NCI-H82 (cell line): ENCODE data around the gene OBP2A.
A peak's percentile ranks its signal among the peaks of the same experiment; 100 is the strongest.
"Not testable (repeated sequence)": the region's sequence is repeated elsewhere in the genome, so short reads cannot be mapped to it uniquely, and the experiment has no call there.

ENCODE experiments used
- DNase-seq: peaks from one replicate; lab custom pipeline; 2025; lab: John Stamatoyannopoulos, UW

The OBP2A gene, protein sequence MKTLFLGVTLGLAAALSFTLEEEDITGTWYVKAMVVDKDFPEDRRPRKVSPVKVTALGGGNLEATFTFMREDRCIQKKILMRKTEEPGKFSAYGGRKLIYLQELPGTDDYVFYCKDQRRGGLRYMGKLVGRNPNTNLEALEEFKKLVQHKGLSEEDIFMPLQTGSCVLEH

DNA sequence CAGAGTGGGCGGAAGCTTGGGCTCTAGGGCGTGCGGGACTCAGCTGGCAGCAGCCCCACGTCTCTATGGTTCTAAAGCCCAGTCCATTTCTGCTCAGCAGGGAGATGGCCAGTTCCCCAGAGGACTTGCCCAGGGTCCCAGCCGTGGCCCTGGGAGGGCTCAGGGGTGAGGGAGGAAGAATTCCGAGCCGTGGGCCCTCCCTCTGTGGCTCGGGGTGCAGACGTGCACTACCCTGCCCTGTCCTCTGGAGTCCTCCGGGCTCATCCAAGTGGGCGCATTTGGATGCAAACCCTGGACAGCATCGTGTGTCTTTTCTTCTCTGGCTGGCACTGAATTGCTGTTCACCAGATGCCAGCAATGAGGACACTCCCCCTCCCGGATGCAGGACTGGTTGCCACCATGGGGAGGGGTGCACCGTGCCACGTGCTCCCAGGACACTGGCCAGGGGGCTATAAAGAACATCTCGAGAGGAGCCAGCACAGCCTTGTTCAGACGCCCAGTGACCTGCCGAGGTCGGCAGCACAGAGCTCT, at the start of gene OBP2A:
OBP2A (plus strand) TSS at position 481 of the 531 bp plus-strand sequence. CDS start 55 bp downstream, outside the sequence.
- DNase-seq, result not testable (repeated sequence)

DNA sequence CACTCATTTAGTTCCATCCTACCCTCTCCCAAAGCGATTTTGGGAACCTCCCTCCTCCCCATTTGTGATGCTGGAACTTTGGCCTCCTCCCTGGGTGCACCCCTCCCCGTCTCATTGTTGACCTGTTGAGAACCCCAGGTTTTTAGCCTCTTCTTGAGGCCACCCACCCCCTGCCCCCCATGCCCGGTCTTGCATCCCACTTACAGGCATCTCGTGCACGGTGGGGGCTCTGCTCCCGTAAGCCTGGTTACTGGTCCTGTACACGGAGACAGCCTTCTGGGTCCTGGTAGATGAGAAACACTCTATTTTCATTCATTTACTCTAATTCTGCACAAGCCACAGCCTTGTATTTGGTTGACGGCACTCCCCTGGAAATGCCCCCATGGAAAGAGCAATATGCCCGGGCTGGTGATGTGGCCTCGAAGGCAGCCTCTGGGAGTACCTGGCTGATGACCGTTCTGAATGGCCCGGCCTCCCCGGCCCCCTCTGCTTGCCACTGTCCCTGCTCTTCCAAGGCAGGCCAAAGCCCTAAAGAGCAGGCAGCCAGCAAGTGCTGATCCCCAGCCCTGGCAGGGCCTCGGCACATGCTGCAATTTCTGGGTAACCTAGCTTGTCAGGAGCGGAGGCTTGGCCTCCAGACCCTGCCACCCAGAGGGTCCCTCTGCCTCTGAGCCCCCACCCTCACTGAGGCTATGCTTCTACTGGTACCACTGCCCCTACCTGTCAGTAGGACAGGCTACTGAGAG, 47.4 kb upstream of the OBP2A start:
- DNase-seq, result no peak

DNA sequence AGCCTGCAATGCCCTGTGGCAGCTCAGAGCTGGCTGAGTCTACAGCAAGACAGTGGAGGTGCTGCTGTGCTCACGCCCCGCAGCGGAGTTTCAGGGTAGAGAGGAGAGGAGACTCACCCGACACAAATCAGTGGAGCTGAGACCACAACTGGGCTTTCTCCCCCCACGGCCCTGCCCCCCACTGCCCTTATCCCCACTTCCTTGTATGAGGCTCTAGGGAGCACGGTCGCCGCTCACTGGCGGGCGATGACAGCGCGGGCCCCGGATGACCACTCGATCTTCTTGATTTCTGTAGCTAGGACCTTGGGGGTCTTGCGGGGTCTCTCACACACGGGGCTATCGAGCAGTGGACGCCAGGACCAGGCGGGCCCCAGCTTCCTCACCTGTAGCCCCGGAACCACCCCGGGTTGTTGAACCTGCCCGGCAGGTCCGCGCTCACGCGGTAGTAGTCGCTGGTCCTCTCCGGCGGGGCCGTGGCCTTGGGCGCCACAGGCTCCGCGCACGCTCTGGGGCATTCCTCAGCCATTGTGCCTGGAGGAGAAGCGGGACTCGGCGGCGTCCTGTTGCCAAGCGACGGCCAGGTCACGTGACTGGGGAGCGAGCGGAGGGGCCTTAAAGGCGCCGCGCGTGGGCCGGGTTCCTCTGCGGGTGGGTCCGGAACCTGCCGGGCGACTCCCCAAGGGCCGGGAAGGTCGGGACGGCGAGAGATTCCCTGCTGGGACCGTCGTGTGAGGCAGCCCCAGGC, 46.4 kb upstream of the OBP2A start:
- DNase-seq, result peak; percentile 92

DNA sequence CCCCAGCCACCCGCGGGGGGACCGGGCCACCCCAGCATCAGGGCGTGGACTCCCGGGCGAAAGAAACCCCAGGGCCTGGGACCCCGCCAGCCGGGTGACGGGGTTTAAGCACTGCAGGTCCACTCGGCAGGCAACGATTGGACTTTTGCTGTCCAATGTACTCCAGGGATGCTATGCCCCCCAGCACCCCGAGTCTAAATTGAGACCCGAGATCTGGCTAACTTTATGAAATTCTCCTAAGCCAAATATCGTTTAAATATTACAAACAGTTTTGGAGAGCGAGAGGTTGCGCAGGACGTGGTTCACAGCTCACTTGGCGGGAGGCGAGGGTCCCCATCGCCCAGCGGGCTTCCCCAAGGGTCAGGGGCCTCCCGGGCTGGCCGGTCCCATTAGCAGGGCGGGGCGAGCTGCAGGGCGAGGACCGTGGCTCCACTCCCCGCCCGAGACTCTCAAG, 45.8 kb upstream of the OBP2A start:
- no peak for DNase-seq

DNA sequence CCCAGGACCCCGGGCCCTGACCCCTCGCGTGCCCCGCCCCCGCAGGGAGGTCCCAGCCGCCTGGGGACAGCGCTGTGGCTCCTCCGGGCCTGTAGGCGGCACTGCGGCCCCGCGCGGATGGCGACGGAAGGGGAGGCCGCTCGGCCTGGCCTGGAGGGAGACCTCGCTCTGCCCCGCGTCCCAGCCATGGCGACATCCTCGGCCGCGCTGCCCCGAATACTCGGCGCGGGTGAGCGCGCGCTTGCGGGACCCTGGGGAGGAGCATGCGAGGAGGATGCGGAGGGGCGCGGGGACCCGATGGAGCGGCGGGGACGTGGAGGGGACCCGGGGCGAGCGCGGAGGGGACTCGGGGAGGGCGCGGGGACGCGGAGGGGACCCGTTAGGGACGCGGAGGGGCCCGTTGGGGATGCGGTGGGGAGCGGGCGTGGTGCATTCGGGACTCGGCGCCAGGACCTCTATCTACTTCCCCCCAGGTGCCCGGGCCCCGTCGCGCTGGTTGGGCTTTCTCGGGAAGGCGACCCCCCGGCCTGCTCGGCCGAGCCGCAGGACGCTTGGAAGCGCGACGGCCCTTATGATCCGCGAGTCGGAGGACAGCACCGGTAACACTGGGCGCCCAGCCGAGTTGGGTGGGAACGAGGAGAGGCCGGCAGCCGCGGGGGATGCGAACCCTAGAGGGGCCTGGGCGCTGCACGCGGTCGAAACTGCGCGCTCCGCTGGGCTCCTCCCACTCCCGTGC, 45.2 kb upstream of the OBP2A start, which contains the start of gene MRPS2:
MRPS2 (plus strand) TSS at position 158 of the 736 bp plus-strand sequence; CDS start at position 187, 29 bp downstream.
- DNase-seq, result peak; percentile 90

DNA sequence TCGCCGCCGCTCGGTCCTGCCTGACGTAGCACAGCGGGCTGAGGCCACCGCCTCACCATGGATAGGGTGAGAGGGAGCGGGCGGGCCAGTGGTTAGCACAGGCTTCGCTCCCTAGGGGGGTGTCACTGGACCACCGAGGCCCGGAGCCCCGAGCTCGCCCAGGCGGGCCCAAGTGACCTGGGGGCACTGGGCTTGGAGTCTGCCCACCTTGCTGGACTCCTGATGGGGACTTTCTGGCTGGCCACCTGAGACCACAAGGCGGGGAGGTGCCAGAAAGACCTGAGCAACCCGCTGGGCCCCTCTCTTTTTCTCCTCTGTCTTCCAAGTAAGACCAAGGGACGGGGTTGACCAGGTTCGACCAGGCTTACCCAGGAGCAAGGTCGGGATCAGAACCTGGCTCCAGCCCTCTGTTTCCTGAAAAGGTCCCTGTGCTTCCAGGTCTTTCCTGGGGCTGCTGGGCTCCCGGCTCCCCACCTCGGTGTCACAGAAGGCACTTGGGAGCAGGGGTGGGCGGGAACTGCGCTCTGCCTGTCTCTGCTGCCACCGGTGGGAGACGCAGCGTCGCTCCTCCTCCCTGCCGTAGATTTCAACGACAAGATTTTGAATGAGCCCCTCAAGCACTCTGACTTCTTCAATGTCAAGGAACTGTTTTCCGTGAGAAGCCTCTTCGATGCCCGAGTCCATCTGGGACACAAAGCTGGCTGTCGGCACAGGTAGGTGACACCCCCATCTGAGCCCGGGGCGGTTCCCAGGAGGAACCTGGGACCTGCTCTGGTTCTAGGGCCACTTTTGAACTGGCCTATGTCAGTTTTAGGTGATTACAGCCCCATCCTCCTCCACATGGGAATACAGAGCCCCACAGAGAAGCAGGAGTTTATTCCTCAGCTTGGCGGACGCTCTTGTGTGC, 44.4 kb upstream of the OBP2A start:
- no peak for DNase-seq

DNA sequence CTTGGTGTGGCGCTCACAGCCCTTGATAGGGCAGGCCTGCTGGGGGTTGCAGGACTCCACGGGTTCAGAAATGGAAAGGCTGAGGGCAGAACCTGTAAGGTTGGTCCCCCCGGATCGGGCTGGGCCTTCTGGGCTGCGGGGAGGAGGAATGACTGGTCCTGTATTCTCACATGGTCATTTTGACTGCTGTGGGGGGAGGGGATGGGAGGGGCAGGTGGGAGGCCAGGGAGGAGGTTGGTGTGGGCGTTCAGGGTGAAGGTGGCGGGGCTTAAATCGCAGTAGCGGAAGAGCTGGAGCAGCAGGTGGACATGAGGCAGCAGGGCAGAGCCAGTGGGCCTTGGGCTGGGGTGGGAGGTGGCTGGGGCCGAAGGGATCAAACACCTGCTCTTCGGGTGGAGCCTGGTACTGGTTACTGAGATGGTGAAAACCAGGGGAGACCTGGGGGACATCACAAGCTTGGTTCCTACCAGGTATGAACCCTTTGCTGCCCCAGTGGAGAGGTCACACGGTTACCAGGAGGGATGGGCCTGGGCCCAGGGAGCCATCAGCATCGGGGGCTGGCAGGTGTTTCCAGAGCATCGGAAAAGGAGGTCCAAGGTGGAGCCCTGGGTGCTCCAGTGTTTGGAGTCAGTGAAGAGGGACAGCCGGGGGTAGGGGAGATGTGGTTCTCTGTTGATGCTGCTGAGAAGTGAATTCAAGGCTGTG, 43.6 kb upstream of the OBP2A start:
- DNase-seq, result no peak

DNA sequence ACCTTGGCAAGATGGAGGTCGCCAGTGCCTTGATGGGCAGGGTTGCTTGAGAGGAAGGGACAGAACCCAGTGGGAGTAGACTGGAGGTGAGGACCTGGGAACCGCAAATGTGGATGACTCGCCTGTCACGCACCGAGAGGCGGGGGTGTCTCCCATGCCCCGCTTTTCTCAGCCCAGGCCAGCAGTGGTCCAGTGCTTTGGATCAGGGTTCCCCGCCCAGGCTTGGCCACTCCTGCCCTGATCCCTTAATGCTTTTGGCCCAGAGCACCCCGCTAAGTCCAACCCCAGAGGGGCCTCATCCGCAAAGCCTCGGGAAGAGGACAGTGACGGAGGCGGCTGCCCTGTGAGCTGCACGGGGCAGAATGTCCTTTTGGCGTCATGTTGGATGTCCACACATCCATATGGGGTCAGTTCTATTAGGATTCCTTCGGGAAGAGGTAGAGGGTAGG, 43.0 kb upstream of the OBP2A start:
- no peak for DNase-seq

DNA sequence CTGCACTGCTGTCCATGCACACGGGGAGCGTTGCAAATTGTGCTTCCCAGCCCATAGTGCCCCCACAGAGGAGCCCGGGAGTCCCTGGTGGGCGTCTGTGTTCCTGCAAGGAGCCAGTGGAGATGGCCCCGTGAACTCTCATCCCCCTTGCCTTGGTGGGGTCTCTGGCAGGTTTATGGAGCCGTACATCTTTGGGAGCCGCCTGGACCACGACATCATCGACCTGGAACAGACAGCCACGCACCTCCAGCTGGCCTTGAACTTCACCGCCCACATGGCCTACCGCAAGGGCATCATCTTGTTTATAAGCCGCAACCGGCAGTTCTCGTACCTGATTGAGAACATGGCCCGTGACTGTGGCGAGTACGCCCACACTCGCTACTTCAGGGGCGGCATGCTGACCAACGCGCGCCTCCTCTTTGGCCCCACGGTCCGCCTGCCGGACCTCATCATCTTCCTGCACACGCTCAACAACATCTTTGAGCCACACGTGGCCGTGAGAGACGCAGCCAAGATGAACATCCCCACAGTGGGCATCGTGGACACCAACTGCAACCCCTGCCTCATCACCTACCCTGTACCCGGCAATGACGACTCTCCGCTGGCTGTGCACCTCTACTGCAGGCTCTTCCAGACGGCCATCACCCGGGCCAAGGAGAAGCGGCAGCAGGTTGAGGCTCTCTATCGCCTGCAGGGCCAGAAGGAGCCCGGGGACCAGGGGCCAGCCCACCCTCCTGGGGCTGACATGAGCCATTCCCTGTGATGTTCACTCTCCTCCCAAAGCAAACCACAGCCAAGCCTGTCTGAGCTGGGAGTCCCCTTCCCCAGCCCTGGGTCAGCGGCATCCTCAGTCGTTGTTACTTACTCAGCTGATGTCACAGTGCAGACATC, 42.3 kb upstream of the OBP2A start:
- DNase-seq, result no peak

DNA sequence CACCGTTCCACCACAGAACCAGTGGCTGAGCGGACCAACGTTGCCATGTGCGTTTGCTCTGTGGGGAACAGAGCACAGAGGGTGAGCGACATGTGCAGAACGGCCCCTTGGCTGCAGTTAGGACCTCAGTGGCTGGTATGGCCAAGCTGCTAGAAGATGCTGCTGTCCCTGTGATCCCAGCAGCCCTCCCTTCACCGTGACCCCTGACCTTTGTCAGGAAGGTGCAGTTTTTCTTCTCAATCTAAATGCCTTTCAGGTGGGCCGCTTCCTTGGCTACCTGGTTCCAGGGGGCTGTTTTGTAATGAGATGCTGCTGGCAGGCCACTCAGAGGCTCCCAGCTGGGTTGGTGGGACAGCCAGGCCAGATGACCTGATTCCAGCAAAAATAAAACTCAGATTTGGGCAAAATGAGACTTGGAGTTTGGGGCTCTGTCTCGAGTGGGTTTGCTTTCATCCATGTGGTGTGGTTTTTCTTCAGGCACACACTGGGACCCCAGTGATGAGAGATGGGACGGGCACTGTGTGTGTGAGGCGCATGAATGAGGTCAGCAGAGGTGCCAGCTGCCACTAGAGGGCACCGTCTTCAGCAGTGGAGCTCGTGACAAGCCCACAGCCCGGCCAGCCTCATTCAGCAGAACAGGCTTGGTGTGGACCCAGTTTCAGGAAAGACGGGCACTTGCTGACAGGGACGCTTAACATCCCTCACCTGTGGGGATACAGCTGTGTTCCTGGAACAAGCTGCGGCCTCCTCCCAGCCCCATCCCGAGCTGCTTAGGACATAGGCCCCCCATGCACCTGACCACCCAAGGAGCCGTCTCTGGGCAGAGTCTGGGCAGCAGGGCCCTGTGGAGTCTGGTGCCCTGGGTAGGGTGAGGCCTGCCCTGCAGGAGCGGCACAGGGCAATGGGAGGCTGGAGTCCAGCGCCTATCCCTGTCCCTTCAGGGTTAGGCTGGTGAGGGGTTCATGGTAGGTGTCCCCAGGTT, 41.4 kb upstream of the OBP2A start:
- DNase-seq, result peak; percentile 64

DNA sequence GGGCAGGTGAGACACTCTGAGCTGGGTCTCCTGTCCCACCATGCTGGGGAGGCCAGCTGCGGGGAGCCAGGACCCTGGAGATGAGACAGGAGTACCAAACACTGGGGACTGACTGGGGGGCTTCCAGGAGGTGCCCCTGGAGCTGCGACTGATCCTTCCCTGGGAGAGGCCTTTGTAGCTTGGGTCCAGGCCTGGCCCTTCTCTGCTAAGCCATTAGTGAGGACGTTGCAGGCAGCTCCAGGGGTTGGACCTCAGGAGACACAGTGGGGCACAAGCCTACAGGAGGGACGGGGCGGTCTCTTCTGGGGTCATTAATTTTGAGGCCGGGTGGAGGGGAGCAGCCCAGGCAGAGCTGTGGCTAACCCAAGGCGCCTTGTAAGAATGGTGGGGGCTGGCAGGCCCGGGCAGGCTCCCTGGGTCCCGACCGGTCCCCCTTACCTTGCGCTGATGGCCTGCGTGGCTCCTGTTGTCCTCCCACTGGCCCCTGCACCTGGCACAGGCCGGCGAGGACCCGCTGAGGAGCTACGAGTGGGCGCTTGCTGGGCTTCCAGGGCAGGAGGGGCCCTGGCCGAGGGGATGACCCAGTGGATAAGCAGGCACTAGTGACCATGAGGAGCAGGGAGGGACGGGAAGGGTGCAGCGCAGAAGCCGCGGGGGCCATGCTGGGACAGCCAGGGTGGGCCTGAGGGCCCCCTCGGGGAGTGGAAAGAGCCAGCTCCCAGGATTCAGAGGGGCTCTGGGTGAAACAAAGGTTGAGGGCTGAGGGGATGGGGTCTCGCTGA, 40.3 kb upstream of the OBP2A start:
- no peak for DNase-seq

DNA sequence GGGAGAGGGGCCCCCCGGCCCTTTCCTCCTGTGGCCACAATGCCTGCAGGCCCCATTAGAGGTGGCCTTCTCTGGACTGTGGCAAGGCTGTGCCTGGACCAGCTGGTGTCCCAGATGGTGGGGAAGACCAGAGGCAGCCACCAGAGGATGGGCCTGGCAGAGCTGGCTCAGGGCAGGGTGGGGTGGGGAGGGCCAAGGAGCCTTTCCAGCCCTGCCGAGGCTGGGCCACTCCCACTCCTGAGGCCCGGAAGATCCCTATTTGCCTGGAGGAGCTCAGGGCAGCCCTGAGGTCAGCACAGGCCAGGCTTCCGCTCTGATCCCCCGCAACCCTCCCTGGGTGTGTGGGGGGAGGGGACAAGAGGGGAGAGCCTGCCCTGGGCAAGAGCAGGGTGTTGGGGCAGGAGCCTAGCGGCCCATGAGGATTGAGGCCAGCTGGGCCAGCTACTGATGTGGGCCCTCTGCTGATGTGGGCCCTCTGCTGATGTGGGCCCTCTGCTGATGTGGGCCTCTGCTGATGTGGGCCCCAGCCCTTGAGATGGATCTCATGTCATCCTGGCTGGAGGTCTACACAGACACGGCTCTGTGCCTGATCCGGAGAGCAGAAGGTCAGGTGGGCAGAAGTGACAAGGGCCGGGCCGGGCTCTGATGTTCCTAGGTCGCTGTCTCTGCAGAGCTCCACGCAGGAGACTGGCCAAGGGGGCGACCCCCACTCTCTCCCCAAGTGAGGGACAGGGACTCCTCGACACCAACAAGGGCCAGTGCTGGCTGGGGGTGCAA, 39.4 kb upstream of the OBP2A start:
- peak; percentile 76 for DNase-seq

DNA sequence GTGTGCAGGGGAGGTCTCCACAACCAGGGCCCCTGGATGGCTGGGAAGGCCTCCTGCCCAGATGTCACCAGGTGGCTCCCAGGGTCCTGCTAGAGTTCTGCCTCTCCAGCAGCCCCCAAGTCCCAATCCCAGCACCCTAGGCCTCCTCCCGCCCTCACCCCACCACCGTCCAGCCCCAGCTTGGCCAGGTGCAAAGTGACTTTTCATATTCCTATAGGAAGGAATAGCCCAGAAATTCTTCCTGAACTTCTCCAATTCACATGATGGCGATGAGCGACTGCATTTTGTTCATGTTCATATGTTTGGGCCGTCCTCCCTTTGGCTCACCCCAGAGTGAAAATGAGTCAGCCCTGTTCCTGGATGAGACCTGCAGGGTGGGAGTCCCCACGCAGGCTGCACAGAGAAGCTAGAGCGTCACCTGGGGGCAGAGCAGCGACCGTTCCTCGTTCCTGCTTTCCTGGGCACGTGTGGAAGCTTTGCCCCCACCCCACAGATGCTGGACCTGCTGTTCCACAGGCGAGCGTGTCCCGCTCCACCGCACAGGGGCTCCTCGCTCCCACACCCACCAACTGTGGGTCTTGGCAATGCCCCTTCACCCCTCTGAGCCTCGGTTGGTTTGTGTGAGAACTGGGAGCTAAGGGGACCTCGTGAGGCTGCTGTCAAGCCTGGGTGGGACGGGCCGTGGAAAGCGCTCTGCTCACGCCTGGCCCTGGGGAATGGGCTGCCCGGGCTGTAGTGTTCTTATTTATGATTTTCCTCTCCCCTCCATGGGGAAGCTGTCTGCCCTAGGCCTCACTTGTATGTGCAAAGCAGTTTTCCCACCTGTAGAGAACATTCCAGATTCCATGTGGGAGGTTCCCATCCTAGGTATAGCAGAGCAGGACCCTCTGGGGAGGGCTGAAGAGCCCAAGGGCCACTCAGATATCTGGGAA, 38.6 kb upstream of the OBP2A start:
- no peak for DNase-seq

DNA sequence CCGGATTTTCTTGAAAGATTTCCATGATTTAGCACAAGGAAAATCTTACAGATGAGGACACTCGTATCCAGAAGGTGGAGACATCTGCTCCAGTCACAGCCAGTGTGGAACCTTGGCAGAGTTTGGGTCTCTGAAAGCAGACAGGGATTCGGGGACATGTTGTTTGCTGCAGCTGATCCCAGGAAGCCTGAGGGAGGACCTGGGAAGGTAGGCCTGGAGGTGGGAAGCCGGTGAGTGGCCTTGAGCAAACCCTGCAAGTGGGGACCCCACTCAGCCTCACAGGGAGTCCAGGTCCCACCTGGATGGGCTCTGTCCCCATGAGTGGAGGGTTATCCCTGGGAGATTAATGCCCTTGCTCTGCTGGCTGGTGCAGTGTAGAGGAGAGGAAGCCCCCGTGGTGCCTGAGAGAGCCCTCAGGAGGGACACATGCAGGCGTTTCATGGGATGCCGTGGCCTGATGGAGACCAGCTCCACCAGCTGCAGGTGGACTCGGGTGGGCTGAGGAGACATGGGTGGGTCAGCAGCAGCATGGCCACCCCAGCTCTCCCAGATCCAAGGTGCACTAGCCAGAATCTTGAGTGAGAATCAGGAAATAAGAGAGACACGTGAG, 37.6 kb upstream of the OBP2A start:
- DNase-seq, result no peak

DNA sequence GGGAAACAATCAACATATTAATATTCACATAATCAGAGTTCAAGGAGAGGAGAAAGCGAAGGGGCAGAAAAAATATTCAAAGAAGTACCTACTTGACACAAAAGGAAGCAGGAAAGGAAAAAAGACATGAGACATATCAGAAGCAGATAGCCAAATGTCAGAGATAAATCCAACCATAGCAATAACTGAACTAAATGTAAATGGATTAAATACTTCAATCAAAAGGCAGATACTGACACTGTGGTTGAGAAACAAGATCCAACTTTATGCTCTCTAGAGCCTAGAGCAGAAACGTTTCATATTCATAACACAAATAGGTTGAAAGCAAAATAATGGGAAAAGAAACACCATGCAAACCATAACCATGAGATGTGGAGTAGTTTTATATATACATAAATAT, 36.5 kb upstream of the OBP2A start:
- no peak for DNase-seq
